Fibroblast of peridontal ligament (primary cell): ENCODE data around the gene NAXD.
"Not testable (repeated sequence)": the region's sequence is repeated elsewhere in the genome, so short reads cannot be mapped to it uniquely, and the experiment has no call there.

ENCODE experiments used
- DNase-seq: peaks from one replicate; pipeline ENCODE4 v3.0.0-alpha.2; 2010; ENCODE audit errors: extremely low read depth

The NAXD gene

GRCh38 chr13:110664041-110664440 lies 48.7 kb downstream of the NAXD start:
- no peak for DNase-seq

- no peak for DNase-seq
Observed at GRCh38 chr13:110664673-110665072, 49.3 kb downstream of the NAXD start.

GRCh38 chr13:110665491-110666254 lies 50.3 kb downstream of the NAXD start:
- DNase-seq = no peak

GRCh38 chr13:110666255-110666533 lies 50.8 kb downstream of the NAXD start:
- DNase-seq = no peak

GRCh38 chr13:110669036-110669435 lies 53.7 kb downstream of the NAXD start:
- DNase-seq = no peak

- not testable (repeated sequence) for DNase-seq
Observed at GRCh38 chr13:110669814-110670213, 54.5 kb downstream of the NAXD start.

- no peak for DNase-seq
Observed at GRCh38 chr13:110676595-110677587, 61.5 kb downstream of the NAXD start.

- no peak for DNase-seq
Observed at GRCh38 chr13:110677731-110678545, 62.6 kb downstream of the NAXD start.

GRCh38 chr13:110680852-110681251 lies 65.5 kb downstream of the NAXD start:
- DNase-seq = no peak

- no peak for DNase-seq
Observed at GRCh38 chr13:110681868-110682550, 66.7 kb downstream of the NAXD start.

GRCh38 chr13:110682746-110683145 lies 67.4 kb downstream of the NAXD start:
- no peak for DNase-seq

- no peak for DNase-seq
Observed at GRCh38 chr13:110683203-110683883, 68.0 kb downstream of the NAXD start.

GRCh38 chr13:110683921-110684320 lies 68.6 kb downstream of the NAXD start:
- no peak for DNase-seq

- DNase-seq = no peak
Observed at GRCh38 chr13:110684388-110685056, 69.2 kb downstream of the NAXD start.

GRCh38 chr13:110685305-110686020 lies 70.1 kb downstream of the NAXD start:
- no peak for DNase-seq

- DNase-seq = no peak
Observed at GRCh38 chr13:110687736-110688135, 72.4 kb downstream of the NAXD start.

- DNase-seq = no peak
Observed at GRCh38 chr13:110689041-110689440, 73.7 kb downstream of the NAXD start.
